Brain microvascular endothelial cell (primary cell): ENCODE results near the gene GALNT12.
A peak's percentile ranks its signal among the peaks of the same experiment; 100 is the strongest.

Experiments
- DNase-seq: peaks from one replicate; pipeline ENCODE4 v3.0.0-alpha.2; 2020
- H3K27ac ChIP-seq: fragments of 250-450 bp; sonication (Bioruptor Pico); 2 replicates; pipeline ENCODE4 v1.5.1; 2020; ENCODE audit warnings: mild to moderate bottlenecking, moderate library complexity
- H3K27me3 ChIP-seq: fragments of 250-450 bp; sonication (Bioruptor Pico); replicated peaks from 2 replicates; pipeline ENCODE4 v1.5.1; 2020; ENCODE audit warnings: mild to moderate bottlenecking
- H3K36me3 ChIP-seq: fragments of 250-450 bp; sonication (Bioruptor Pico); replicated peaks from 2 replicates; pipeline ENCODE4 v1.5.1; 2020; ENCODE audit warnings: mild to moderate bottlenecking
- H3K4me3 ChIP-seq: 2 replicates; pipeline ENCODE4 v1.5.1; 2011; ENCODE audit warnings: low read depth, mild to moderate bottlenecking, control low read depth, low read length, moderate library complexity
- in situ Hi-C: cut with HindIII; loops from 2 replicates; pipeline ENCODE4 v1.10.0; 2017; ENCODE audit warnings: low sequenced_read_pairs, low pct_ligation_motif_present
- TF ChIP-seq, protein P1 (sequence below): IDR thresholded peaks from 2 replicates; pipeline ENCODE4 v1.5.1; 2011; ENCODE audit warnings: low read depth, mild to moderate bottlenecking, moderate library complexity, low read length, control low read depth, inconsistent platforms; ENCODE audit errors: missing control alignments

Gene GALNT12

DNA sequence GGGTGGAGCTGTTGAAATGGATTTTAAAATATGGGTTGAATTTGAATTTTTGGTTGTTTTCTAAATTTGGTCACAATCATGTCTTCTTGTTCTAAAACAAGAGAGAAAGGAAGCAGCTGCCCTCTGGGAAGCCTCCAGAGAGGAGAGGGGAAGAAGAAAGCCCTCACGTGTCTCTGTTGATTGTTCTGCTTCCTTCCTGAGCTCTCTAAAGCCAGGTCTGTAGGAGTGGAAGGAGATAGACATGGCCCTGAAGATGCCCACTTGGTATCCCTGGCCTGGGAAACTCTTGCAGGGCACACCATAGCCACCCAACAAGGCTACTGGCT is 59.6 kb downstream of the GALNT12 start:
- no peak overlapping the region for H3K4me3 ChIP-seq
- in situ Hi-C loops: loop anchor here (25.0 kb wide), 1 partner anchor 120 kb away; no protein-coding TSS in a partner anchor
- H3K27ac ChIP-seq: no peak overlapping the region
- no peaks in the 10 kb centered on the region for H3K27me3 ChIP-seq
- H3K36me3 ChIP-seq: no peaks in the 10 kb centered on the region
- TF ChIP-seq, protein P1, sequence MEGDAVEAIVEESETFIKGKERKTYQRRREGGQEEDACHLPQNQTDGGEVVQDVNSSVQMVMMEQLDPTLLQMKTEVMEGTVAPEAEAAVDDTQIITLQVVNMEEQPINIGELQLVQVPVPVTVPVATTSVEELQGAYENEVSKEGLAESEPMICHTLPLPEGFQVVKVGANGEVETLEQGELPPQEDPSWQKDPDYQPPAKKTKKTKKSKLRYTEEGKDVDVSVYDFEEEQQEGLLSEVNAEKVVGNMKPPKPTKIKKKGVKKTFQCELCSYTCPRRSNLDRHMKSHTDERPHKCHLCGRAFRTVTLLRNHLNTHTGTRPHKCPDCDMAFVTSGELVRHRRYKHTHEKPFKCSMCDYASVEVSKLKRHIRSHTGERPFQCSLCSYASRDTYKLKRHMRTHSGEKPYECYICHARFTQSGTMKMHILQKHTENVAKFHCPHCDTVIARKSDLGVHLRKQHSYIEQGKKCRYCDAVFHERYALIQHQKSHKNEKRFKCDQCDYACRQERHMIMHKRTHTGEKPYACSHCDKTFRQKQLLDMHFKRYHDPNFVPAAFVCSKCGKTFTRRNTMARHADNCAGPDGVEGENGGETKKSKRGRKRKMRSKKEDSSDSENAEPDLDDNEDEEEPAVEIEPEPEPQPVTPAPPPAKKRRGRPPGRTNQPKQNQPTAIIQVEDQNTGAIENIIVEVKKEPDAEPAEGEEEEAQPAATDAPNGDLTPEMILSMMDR: no peak
- no peak for DNase-seq

DNA sequence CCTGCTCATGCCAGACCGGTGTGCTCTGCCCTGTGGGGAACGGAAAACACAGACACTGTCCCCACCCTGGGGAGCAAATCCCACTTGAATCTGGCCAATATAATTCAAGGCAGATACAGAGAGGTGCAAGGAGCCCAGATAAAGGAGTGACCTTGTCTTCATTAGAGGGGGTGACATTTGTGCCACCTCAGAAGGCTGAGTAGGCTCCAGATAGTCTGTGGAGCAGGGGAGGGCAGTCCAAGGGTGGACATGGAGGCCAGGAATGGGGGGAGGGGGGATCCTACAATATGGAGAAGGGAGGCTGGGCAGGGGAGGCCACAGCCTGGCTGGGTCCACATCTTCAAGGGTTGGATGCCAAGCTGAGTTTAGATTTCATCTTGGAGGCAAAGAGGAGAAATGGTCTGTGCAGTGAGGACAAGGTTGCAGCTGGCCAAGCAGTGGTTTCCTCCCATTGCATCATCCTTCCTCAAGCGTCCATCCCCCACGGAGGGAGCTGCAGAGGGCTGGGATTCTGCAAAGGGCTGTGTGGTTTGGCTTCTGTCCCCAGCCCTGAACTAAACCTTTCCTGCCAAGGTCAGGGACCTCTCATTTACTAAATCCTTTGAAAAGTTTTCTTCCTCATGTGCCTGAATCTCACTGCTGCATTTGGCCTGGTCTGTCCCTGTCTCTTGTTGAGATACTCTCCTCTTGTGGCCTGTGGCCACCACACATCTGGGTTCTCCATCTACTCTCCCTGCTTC is 60.1 kb downstream of the GALNT12 start:
- in situ Hi-C loops: loop anchor here (25.0 kb wide), 1 partner anchor 120 kb away; no protein-coding TSS in a partner anchor
- H3K27me3 ChIP-seq: no peaks in the 10 kb centered on the region
- peak; percentile 66 for DNase-seq
- no peak overlapping the region for H3K27ac ChIP-seq
- TF ChIP-seq, protein P1: no peak
- H3K4me3 ChIP-seq: no peak overlapping the region
- no peaks in the 10 kb centered on the region for H3K36me3 ChIP-seq

GRCh38 chr9:98869078-98869745 is 61.7 kb downstream of the GALNT12 start:
- no peaks in the 10 kb centered on the region for H3K27me3 ChIP-seq
- no peaks in the 10 kb centered on the region for H3K36me3 ChIP-seq
- in situ Hi-C loops: loop anchor here (25.0 kb wide), 1 partner anchor 118 kb away; no protein-coding TSS in a partner anchor
- no peak for DNase-seq
- TF ChIP-seq, protein P1: no peak
- no peak overlapping the region for H3K27ac ChIP-seq
- no peak overlapping the region for H3K4me3 ChIP-seq

DNA sequence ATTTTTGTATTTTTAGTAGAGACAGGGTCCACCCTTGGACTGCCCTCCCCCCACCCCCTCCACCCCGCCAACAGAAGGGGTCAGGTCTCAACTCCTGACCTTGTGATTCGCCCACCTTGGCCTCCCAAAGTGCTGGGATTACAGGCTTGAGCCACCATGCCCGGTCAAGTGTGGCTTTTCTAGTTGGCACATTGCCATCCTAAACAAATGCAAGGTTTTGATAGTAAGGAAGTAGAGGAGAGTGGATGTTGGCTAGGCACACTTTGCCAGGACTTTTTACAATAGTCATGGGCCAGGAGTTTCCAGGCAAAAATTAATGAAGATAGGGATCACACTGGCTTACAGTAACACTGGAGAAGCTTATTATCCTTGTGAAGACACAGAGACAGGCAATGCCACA is 62.4 kb downstream of the GALNT12 start:
- TF ChIP-seq, protein P1: no peak
- Histone ChIP-seq H3K4me3 (no peak overlapping the region), H3K36me3 (no peaks in the 10 kb centered on the region), H3K27ac (no peak overlapping the region), H3K27me3 (no peaks in the 10 kb centered on the region)
- DNase-seq: no peak
- in situ Hi-C loops: loop anchor here (25.0 kb wide), 1 partner anchor 117 kb away; no protein-coding TSS in a partner anchor

DNA sequence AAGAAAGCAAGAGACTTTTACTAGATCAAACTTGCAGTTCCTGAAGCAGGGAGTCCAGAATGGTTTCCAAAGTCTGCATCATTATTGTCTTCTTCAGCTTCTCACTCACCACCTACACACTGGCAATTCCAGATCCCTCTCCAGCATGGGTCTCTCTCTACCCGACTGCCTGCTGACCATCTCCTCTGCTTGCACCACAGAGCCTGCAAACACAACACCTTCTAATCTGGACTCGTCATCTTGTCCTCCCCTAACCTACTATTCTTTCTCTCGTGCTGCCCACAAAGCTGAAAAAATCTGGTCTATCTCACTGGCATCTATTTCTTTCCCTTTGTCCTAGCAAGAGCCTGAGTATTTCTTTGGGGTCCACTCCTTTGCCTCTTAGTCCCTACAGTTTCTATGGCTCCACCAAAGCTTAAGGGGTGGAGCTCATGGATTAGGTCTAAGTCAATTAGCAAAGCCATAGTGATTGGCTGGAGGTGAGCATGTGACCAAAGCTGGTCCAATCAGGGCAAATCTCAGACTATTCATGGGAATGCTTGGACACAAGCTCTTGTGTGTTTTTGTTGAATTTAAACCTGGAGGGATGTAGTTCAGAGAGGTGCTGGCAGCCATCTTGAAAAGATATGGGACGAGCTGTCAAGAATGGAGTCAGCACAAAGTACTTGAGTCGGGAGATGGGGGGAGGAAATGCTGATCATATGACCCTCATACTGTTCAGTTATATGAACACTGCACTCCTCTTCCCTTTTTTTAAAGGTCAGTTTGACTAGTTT is 63.5 kb downstream of the GALNT12 start:
- in situ Hi-C loops: loop anchor here (25.0 kb wide), 1 partner anchor 116 kb away; no protein-coding TSS in a partner anchor
- TF ChIP-seq, protein P1: no peak
- no peak overlapping the region for H3K27ac ChIP-seq
- no peaks in the 10 kb centered on the region for H3K27me3 ChIP-seq
- H3K36me3 ChIP-seq: no peaks in the 10 kb centered on the region
- H3K4me3 ChIP-seq: no peak overlapping the region
- no peak for DNase-seq
